ENCODE results near the gene MMP12. TPM values are rescaled to one million over a fixed set of nuclear protein-coding genes. Genes with fewer than 3 reads are reported as not detected.
"Not testable (repeated sequence)": the region's sequence is repeated elsewhere in the genome, so short reads cannot be mapped to it uniquely, and the experiment has no call there.

MMP12 gene
- polyA plus RNA-seq, 1 of the 3 experiments (the other 2 are of a cell fraction), result 2.0 TPM

DNA sequence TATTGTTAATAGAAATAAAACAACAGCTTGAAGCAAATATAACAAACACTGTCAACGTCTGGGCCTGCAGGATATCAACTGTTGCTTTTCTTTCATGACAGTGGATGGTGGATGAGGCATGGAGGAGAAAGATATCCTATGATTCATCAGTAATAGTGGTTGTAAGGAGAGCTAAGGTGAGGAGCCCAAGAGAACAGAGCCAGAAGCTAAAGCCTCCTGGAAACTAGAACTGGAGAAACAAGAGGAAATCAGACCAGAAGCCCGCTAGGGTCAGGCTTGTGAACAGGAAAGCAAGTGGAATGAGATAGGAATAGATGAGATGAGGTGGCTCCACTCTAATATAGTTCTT is 37.7 kb upstream of the MMP12 start (continued):
- TF ChIP-seq, protein P1, sequence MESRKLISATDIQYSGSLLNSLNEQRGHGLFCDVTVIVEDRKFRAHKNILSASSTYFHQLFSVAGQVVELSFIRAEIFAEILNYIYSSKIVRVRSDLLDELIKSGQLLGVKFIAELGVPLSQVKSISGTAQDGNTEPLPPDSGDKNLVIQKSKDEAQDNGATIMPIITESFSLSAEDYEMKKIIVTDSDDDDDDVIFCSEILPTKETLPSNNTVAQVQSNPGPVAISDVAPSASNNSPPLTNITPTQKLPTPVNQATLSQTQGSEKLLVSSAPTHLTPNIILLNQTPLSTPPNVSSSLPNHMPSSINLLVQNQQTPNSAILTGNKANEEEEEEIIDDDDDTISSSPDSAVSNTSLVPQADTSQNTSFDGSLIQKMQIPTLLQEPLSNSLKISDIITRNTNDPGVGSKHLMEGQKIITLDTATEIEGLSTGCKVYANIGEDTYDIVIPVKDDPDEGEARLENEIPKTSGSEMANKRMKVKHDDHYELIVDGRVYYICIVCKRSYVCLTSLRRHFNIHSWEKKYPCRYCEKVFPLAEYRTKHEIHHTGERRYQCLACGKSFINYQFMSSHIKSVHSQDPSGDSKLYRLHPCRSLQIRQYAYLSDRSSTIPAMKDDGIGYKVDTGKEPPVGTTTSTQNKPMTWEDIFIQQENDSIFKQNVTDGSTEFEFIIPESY (IDR thresholded peaks at IDR 0.05; ENCODE audit: borderline replicate concordance, low read depth), result no peak
- TF ChIP-seq NFIC (IDR thresholded peaks at IDR 0.05; ENCODE audit: borderline replicate concordance), result no peak

GRCh38 chr11:102911758-102912481 is 37.1 kb upstream of the MMP12 start:
- Histone ChIP-seq H3F3A (replicated peaks; ENCODE audit: insufficient read depth) (no peaks in the 10 kb centered on the region), H2AFZ (ENCODE audit: low read depth) (no peak overlapping the region), H3K4me3 (ENCODE audit: low read depth in 2 of 2, low read length in 1 of 2) (no peak overlapping the region), H3K27ac (ENCODE audit: low read depth in 2 of 2, low read length in 1 of 2) (no peak overlapping the region), H3K79me2 (ENCODE audit: insufficient read depth) (no peaks in the 10 kb centered on the region), H3K9ac (no peak overlapping the region), H3K9me3 (no peaks in the 10 kb centered on the region), H4K20me1 (ENCODE audit: insufficient read depth) (no peaks in the 10 kb centered on the region), H3K36me3 (replicated peaks in 1 of 2; ENCODE audit: control insufficient read depth in 1 of 2, insufficient read depth in 2 of 2, low read length in 1 of 2) (no peaks in the 10 kb centered on the region), H3K4me1 (ENCODE audit: control insufficient read depth in 1 of 2, insufficient read depth in 2 of 2, low read depth in 1 of 2, low read length in 1 of 2) (peaks cover 0 to 7% of the 10 kb centered on the region in 2 experiments; a peak in 1 of 4 replicates), H3K4me2 (no peak overlapping the region), H3K27me3 (ENCODE audit: insufficient read depth) (no peaks in the 10 kb centered on the region), H3K9me2 (no peaks in the 10 kb centered on the region)
- TF ChIP-seq NRF1 (IDR thresholded peaks at IDR 0.05; ENCODE audit: low read depth, low read length) (no peak), NFIC (IDR thresholded peaks at IDR 0.05; ENCODE audit: borderline replicate concordance) (no peak), FOXM1 (IDR thresholded peaks at IDR 0.05; ENCODE audit: low read depth) (no peak), MEF2A (IDR thresholded peaks at IDR 0.05; ENCODE audit: borderline replicate concordance, low read depth) (no peak), GATA2 (CRISPR knock-in tag; IDR thresholded peaks at IDR 0.05) (no peak), FOSL2 (IDR thresholded peaks at IDR 0.05; ENCODE audit: borderline replicate concordance, low read depth) (no peak), RFX5 (IDR thresholded peaks at IDR 0.05; ENCODE audit: low read length) (no peak)
- TF ChIP-seq, protein P2, sequence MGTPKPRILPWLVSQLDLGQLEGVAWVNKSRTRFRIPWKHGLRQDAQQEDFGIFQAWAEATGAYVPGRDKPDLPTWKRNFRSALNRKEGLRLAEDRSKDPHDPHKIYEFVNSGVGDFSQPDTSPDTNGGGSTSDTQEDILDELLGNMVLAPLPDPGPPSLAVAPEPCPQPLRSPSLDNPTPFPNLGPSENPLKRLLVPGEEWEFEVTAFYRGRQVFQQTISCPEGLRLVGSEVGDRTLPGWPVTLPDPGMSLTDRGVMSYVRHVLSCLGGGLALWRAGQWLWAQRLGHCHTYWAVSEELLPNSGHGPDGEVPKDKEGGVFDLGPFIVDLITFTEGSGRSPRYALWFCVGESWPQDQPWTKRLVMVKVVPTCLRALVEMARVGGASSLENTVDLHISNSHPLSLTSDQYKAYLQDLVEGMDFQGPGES (IDR thresholded peaks at IDR 0.05; ENCODE audit: low read depth, low read length), result no peak
- DNase-seq, result no peak
- ChIA-PET POLR2A (no interaction called here), CTCF (interaction anchor here (1.1 to 2.1 kb wide), 2 partner anchors 10 to 29 kb away, joined by 3 to 7 read pairs; no protein-coding TSS in a partner anchor)
- WGBS (ENCODE audit: low lambda C conversion rate), result 76% methylated on average over 13 of the region's 13 CpGs

DNA sequence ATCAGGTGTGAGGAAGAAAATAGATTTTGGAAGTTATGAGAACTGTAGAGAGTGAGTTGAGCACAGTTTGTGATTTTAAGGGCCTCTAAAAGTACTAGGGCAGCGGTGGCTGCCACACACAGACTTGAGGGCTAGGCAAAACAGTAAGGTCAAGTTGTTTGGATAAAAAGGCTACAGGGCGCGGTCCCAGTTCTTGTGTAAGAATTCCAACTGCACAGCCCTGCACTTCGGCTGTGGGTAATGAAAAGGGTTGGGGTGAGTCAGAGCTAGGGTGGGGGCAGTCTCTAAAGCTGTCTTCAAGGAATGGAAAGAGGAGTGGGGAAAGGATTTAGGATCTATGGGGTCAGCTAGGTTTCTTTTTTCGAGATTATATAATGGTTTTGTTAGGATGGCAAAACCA is 31.1 kb upstream of the MMP12 start:
- H3F3A ChIP-seq (replicated peaks; ENCODE audit: insufficient read depth); H3K36me3 ChIP-seq (replicated peaks in 1 of 2; ENCODE audit: control insufficient read depth in 1 of 2, insufficient read depth in 2 of 2, low read length in 1 of 2); DNase-seq; POLR2A ChIA-PET; H3K4me3 ChIP-seq (ENCODE audit: low read depth in 2 of 2, low read length in 1 of 2); H3K27ac ChIP-seq (ENCODE audit: low read depth in 2 of 2, low read length in 1 of 2); H3K9me3 ChIP-seq; H3K4me2 ChIP-seq; H2AFZ ChIP-seq (ENCODE audit: low read depth); H3K79me2 ChIP-seq (ENCODE audit: insufficient read depth); H3K4me1 ChIP-seq (ENCODE audit: control insufficient read depth in 1 of 2, insufficient read depth in 2 of 2, low read depth in 1 of 2, low read length in 1 of 2); H3K27me3 ChIP-seq (ENCODE audit: insufficient read depth); H3K9ac ChIP-seq; H3K9me2 ChIP-seq; H4K20me1 ChIP-seq (ENCODE audit: insufficient read depth); CTCF ChIA-PET: not testable (repeated sequence)
- whole genome bisulfite sequencing (ENCODE audit: low lambda C conversion rate), result 56% methylated on average over 5 of the region's 5 CpGs

- H3K4me3 ChIP-seq (ENCODE audit: low read depth in 2 of 2, low read length in 1 of 2); POLR2A ChIA-PET; H3K4me2 ChIP-seq; H3K27me3 ChIP-seq (ENCODE audit: insufficient read depth); H3K36me3 ChIP-seq (replicated peaks in 1 of 2; ENCODE audit: control insufficient read depth in 1 of 2, insufficient read depth in 2 of 2, low read length in 1 of 2); H4K20me1 ChIP-seq (ENCODE audit: insufficient read depth); H3K79me2 ChIP-seq (ENCODE audit: insufficient read depth); H2AFZ ChIP-seq (ENCODE audit: low read depth); H3K9me2 ChIP-seq; H3K4me1 ChIP-seq (ENCODE audit: control insufficient read depth in 1 of 2, insufficient read depth in 2 of 2, low read depth in 1 of 2, low read length in 1 of 2); H3F3A ChIP-seq (replicated peaks; ENCODE audit: insufficient read depth); H3K27ac ChIP-seq (ENCODE audit: low read depth in 2 of 2, low read length in 1 of 2); H3K9me3 ChIP-seq; DNase-seq; H3K9ac ChIP-seq: not testable (repeated sequence)
- CTCF ChIA-PET, result interaction anchor here (1.7 kb wide), 1 partner anchor 11 kb away, joined by 4 read pairs; no protein-coding TSS in a partner anchor
- WGBS (ENCODE audit: low lambda C conversion rate), result 66% methylated on average over 5 of the region's 5 CpGs
Measured at GRCh38 chr11:102903895-102904294, 29.1 kb upstream of the MMP12 start.

All from SK-N-SH (cell line).